K562 (cell line): ENCODE measurements around the gene EPHB1. TPM values are rescaled to one million over a fixed set of nuclear protein-coding genes. Genes with fewer than 3 reads are reported as not detected.

ENCODE experiments used
- ATAC-seq: fragments of 200-7000 bp; cut with Tn5 transposase; 3 replicates; pipeline ENCODE4 v1.9.1; 2020; ENCODE audit warnings: moderate library complexity
- BruUV-seq: library from RNA; stranded (reverse); fragments of 400-500 nt; replicated peaks from 2 replicates; lab custom pipeline; 2021; lab: Mats Ljungman, UMichigan
- CTCF ChIA-PET: fragments of 300-600 bp; formaldehyde crosslinking; extraction: SDS; loops from one replicate; lab custom pipeline; 2021; ENCODE audit warnings: low intra/inter-chr PET ratio; lab: Yijun Ruan, JAX
- POLR2A ChIA-PET: fragments of 300-600, 350-650 bp; sonication (Branson Sonifier 250); formaldehyde crosslinking; extraction: SDS; loops from one replicate; lab custom pipeline; 2021; ENCODE audit warnings: antibody characterized with exemption, inconsistent platforms; lab: Yijun Ruan, JAX
- DNase-seq, 4 experiments: peaks; one replicate each; pipeline versions ENCODE4 v3.0.0 to v3.0.0-alpha.2; 2011 to 2018; ENCODE audit warnings: low spot score in 3 of 4, mixed read lengths in 3 of 4; ENCODE audit errors: extremely low read depth in 1 of 4
- FAIRE-seq: peaks from 2 replicates; lab custom pipeline; 2011; peaks lifted over from hg19 to GRCh38; lab: Jason Lieb, UNC
- H2AFZ ChIP-seq: 2 replicates; pipeline ENCODE4 v1.6.0; 2011; ENCODE audit warnings: low read depth, low read length, control low read depth, inconsistent platforms
- H3K27ac ChIP-seq: fragments of 200-600 bp; 3 replicates; pipeline ENCODE4 v1.8.0; 2011; ENCODE audit warnings: low read depth, mild to moderate bottlenecking, control low read depth, inconsistent platforms, low read length, moderate library complexity, mixed read lengths; ENCODE audit errors: extremely low read depth
- H3K27me3 ChIP-seq, 2 experiments: fragments of 300-600 bp in 1 of 2; 2 replicates in 1 of 2; 3 replicates in 1 of 2; pipeline versions ENCODE4 v1.6.0 to v1.8.0; 2011; ENCODE audit warnings: inconsistent platforms in 2 of 2, low read length in 2 of 2, mild to moderate bottlenecking in 1 of 2, mixed read lengths in 1 of 2, moderate library complexity in 1 of 2; ENCODE audit not compliant: control insufficient read depth in 2 of 2, insufficient read depth in 2 of 2
- H3K36me3 ChIP-seq: fragments of 300-600 bp; 3 replicates; pipeline ENCODE4 v1.8.0; 2011; ENCODE audit warnings: mild to moderate bottlenecking, low read length, inconsistent platforms; ENCODE audit not compliant: control insufficient read depth, insufficient read depth
- H3K4me1 ChIP-seq, 2 experiments: fragments of 200-600 bp in 1 of 2; replicated peaks in 1 of 2; 2 replicates in 1 of 2; 3 replicates in 1 of 2; pipeline versions ENCODE4 v1.5.1 to v1.8.0; 2011; ENCODE audit warnings: inconsistent platforms in 2 of 2, low read length in 2 of 2, mild to moderate bottlenecking in 1 of 2, mixed read lengths in 1 of 2, moderate library complexity in 1 of 2; ENCODE audit not compliant: control insufficient read depth in 2 of 2, insufficient read depth in 2 of 2
- H3K4me2 ChIP-seq: 2 replicates; pipeline ENCODE4 v1.6.1; 2011; ENCODE audit warnings: low read length, control low read depth, inconsistent platforms, mixed read lengths; ENCODE audit not compliant: insufficient read depth
- H3K4me3 ChIP-seq: fragments of 200-600 bp; sonication (generic), shearing (Covaris generic); 2 replicates; pipeline ENCODE4 v1.5.1; 2016; ENCODE audit warnings: control low read depth, inconsistent platforms
- H3K79me2 ChIP-seq: fragments of 200-600 bp; 3 replicates; pipeline ENCODE4 v1.8.0; 2011; ENCODE audit warnings: low read length, inconsistent platforms; ENCODE audit not compliant: control insufficient read depth, insufficient read depth
- H3K9ac ChIP-seq, 2 experiments: 2 replicates each; pipeline versions ENCODE4 v1.6.0 to v1.6.1; 2011; ENCODE audit warnings: low read depth in 2 of 2, low read length in 2 of 2, control low read depth in 1 of 2, inconsistent platforms in 1 of 2, mild to moderate bottlenecking in 1 of 2, mixed read lengths in 1 of 2; ENCODE audit not compliant: insufficient read depth in 1 of 2
- H3K9me1 ChIP-seq: one replicate; pipeline ENCODE4 v1.6.0; 2011; ENCODE audit warnings: inconsistent platforms, mild to moderate bottlenecking, low read length, moderate library complexity; ENCODE audit not compliant: control insufficient read depth, insufficient read depth
- H3K9me3 ChIP-seq: replicated peaks from 2 replicates; pipeline ENCODE4 v1.5.1; 2011; ENCODE audit warnings: low read depth, low read length, inconsistent platforms; ENCODE audit not compliant: control insufficient read depth, insufficient read depth
- H4K20me1 ChIP-seq: replicated peaks from 2 replicates; pipeline ENCODE4 v1.6.1; 2011; ENCODE audit warnings: low read length, inconsistent platforms, mixed read lengths; ENCODE audit not compliant: control insufficient read depth, insufficient read depth
- CBFB ChIP-seq: sonication (generic); formaldehyde crosslinking; IDR thresholded peaks from 2 replicates; pipeline ENCODE4 v1.4.0; 2020; ENCODE audit warnings: mild to moderate bottlenecking, missing genetic modification reagents
- CBX2 ChIP-seq: fragments of 200-600 bp; sonication (generic); IDR thresholded peaks from one replicate; pipeline ENCODE4 v1.6.1; 2012; ENCODE audit warnings: mild to moderate bottlenecking, low read length, inconsistent platforms; ENCODE audit not compliant: insufficient read depth, poor library complexity, severe bottlenecking
- GATAD2B ChIP-seq: fragments of 450-650 bp; IDR thresholded peaks from 2 replicates; pipeline ENCODE4 v1.6.1; 2017; ENCODE audit warnings: mild to moderate bottlenecking, borderline replicate concordance
- JUNB ChIP-seq: fragments of 450-650 bp; formaldehyde crosslinking; conservative IDR thresholded peaks from 2 replicates; pipeline ENCODE4 v1.4.0; 2020; ENCODE audit warnings: mild to moderate bottlenecking
- L3MBTL2 ChIP-seq: fragments of 450-650 bp; IDR thresholded peaks from 2 replicates; pipeline ENCODE4 v1.6.1; 2016; ENCODE audit warnings: mild to moderate bottlenecking, moderate library complexity
- MCM7 ChIP-seq, 2 experiments: fragments of 450-650 bp; IDR thresholded peaks; 2 replicates each; pipeline ENCODE4 v1.6.1; 2016 to 2018
- NCOA4 ChIP-seq: fragments of 450-650 bp; IDR thresholded peaks from 2 replicates; pipeline ENCODE4 v1.6.1; 2018; ENCODE audit warnings: mild to moderate bottlenecking; ENCODE audit not compliant: partially characterized antibody
- RBM15 ChIP-seq: fragments of 200-400 bp; formaldehyde crosslinking; IDR thresholded peaks from 2 replicates; pipeline ENCODE4 v1.6.1; 2018; ENCODE audit warnings: mild to moderate bottlenecking, low read length, moderate library complexity; ENCODE audit not compliant: insufficient read depth
- RBM22 ChIP-seq: fragments of 200-400 bp; formaldehyde crosslinking; IDR thresholded peaks from 2 replicates; pipeline ENCODE4 v1.6.1; 2018; ENCODE audit warnings: low read length, low read depth; ENCODE audit not compliant: poor library complexity, severe bottlenecking
- SMARCB1 ChIP-seq: IDR thresholded peaks from 2 replicates; pipeline ENCODE4 v1.6.1; 2011; ENCODE audit warnings: improper control_type of control experiment, low read depth; ENCODE audit not compliant: insufficient read length
- TCF15 ChIP-seq: fragments of 250-450 bp; sonication (Bioruptor Pico); IDR thresholded peaks from 2 replicates; pipeline ENCODE4 v1.8.0; 2022; ENCODE audit warnings: moderate library complexity, mild to moderate bottlenecking, inconsistent platforms
- ZSCAN32 ChIP-seq: fragments of 450-650 bp; formaldehyde crosslinking; IDR thresholded peaks from 2 replicates; pipeline ENCODE4 v1.4.0; 2020; ENCODE audit warnings: mild to moderate bottlenecking, moderate library complexity
- WGBS: fragments of 100-300 bp; shearing (Covaris generic); methylation state at CpG from one replicate; pipeline ENCODE4 v1.1.6; 2016; ENCODE audit warnings: low coverage, mixed read lengths; ENCODE audit not compliant: insufficient coverage; ENCODE audit errors: missing lambda C conversion rate; 5-methylcytosine and 5-hydroxymethylcytosine counted together
- in situ Hi-C: fragments of 300-500 bp; cut with MboI; formaldehyde crosslinking; loops from 4 replicates; pipeline ENCODE4 v1.15.0; 2018; ENCODE audit warnings: inconsistent platforms, mixed read lengths
- intact Hi-C: fragments of 100-400 bp; cut with micrococcal nuclease; formaldehyde crosslinking; loops from 2 replicates; pipeline ENCODE4 v1.14.2; 2022
- polyA plus RNA-seq, 8 experiments: library from polyadenylated mRNA; depleted of rRNA in 4 of 8; stranded (reverse) in 5 of 8; unstranded in 3 of 8; fragments of >200 nt; fragmentation: Nextera tagmentation in 2 of 8; fragmentation: Illumina TruSeq in 1 of 8; extraction: Ambion mirVana in 2 of 8; extraction: Trizol in 1 of 8; gene quantifications; 2 replicates each; pipeline versions ENCODE4 v1.2.1 to v1.2.3, GENCODE V29; 2011 to 2014; ENCODE audit warnings: inconsistent platforms in 1 of 8, missing spikeins in 1 of 8
- total RNA-seq, 7 experiments: library from RNA; depleted of rRNA in 6 of 7; stranded (reverse); fragments of >200 nt in 6 of 7; fragmentation: Illumina TruSeq in 2 of 7; extraction: Trizol in 2 of 7; gene quantifications; 2 replicates each; pipeline versions ENCODE4 v1.2.1 to v1.2.3, GENCODE V29; 2011 to 2021; ENCODE audit warnings: low replicate concordance in 1 of 7

Gene EPHB1
- total and polyA plus RNA-seq, 9 of the 15 experiments (the other 6 are each of a cell fraction or from before 2014, with no cell fraction given), result 0.29 TPM; not detected in 8

GRCh38 chr3:134846084-134846483 lies 51.0 kb downstream of the EPHB1 start:
- BruUV-seq, result no TSS peak
- TF ChIP-seq L3MBTL2, result no peak
- no peak overlapping the region for H3K4me2 ChIP-seq
- ChIA-PET CTCF (no interaction called here), POLR2A (no interaction called here)
- 1% methylated on average over 9 of the region's 9 CpGs for WGBS
- H3K4me3 ChIP-seq, result no peak overlapping the region
- no peak for ATAC-seq
- no peak overlapping the region for H2AFZ ChIP-seq
- no peak for DNase-seq
- no peak overlapping the region for H3K9ac ChIP-seq
- H3K9me1 ChIP-seq, result no peaks in the 10 kb centered on the region
- no peaks in the 10 kb centered on the region for H3K27me3 ChIP-seq
- H4K20me1 ChIP-seq, result no peaks in the 10 kb centered on the region
- H3K4me1 ChIP-seq, result no peaks in the 10 kb centered on the region
- H3K36me3 ChIP-seq, result no peaks in the 10 kb centered on the region
- no peaks in the 10 kb centered on the region for H3K9me3 ChIP-seq
- no peaks in the 10 kb centered on the region for H3K79me2 ChIP-seq
- in situ Hi-C loops (no loop called here), intact Hi-C loops (no loop called here)
- FAIRE-seq, result no peak
- no peak overlapping the region for H3K27ac ChIP-seq

GRCh38 chr3:134846911-134847317 lies 51.9 kb downstream of the EPHB1 start:
- ATAC-seq, result no peak
- no peak for FAIRE-seq
- Histone ChIP-seq H3K4me1 (no peaks in the 10 kb centered on the region), H3K4me3 (no peak overlapping the region), H3K36me3 (no peaks in the 10 kb centered on the region), H3K27me3 (no peaks in the 10 kb centered on the region), H3K9me1 (no peaks in the 10 kb centered on the region), H3K27ac (no peak overlapping the region), H3K9me3 (no peaks in the 10 kb centered on the region), H3K79me2 (no peaks in the 10 kb centered on the region), H4K20me1 (no peaks in the 10 kb centered on the region), H3K4me2 (no peak overlapping the region), H2AFZ (no peak overlapping the region)
- no TSS peak for BruUV-seq
- ChIA-PET CTCF (no interaction called here), POLR2A (no interaction called here)
- WGBS, result 3% methylated on average over 10 of the region's 10 CpGs
- intact Hi-C loops, result no loop called here
- no peak for DNase-seq
- in situ Hi-C loops, result no loop called here
- no peak for TF ChIP-seq NCOA4
- TF ChIP-seq CBX2, result no peak
- no peak for TF ChIP-seq RBM22
- TF ChIP-seq TCF15 (CRISPR knock-in tag), result no peak
- no peak for TF ChIP-seq CBFB (CRISPR knock-in tag)
- no peak for TF ChIP-seq SMARCB1
- no peak for TF ChIP-seq ZSCAN32 (CRISPR knock-in tag)
- no peak for TF ChIP-seq MCM7 (IDR thresholded peaks at IDR 0.05)
- TF ChIP-seq JUNB (CRISPR knock-in tag), result no peak
- no peak for TF ChIP-seq GATAD2B
- TF ChIP-seq RBM15, result no peak
- TF ChIP-seq, all 486 proteins: peak for 0
- H3K9ac ChIP-seq, result no peak overlapping the region
